GM18508 (cell line): Measurements from ENCODE around the gene NPAS3.

ENCODE experiments used
- ATAC-seq: cut with Tn5 transposase; IDR thresholded peaks from one replicate; pipeline ENCODE4 v1.9.1; 2021; ENCODE audit warnings: moderate number of reproducible peaks; ENCODE audit not compliant: insufficient read depth, unreplicated experiment

Gene NPAS3

GRCh38 chr14:33679461-33680225 is 741.0 kb downstream of the NPAS3 start:
- ATAC-seq: no peak

DNA sequence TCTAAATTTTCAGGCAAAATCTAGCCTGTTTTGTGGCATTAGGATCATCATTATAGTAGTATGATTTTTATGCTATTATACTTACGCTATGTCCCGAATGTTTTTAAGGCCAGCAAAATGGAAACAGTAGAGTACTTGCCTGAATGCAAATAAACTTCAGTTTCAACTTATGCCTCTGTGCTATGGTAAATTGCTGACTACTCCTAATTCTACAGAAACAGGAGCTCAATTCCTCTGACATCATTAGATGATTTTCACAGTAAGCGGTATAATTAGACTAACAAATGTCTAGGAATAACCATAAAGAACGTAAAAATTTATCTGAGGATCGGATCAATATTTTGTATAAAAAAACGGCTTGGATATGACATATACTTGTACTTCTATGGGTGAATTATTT is 742.2 kb downstream of the NPAS3 start:
- no peak for ATAC-seq

GRCh38 chr14:33682760-33683159 is 744.1 kb downstream of the NPAS3 start:
- no peak for ATAC-seq

GRCh38 chr14:33685026-33685425 is 746.3 kb downstream of the NPAS3 start:
- no peak for ATAC-seq

GRCh38 chr14:33685698-33686097 is 747.0 kb downstream of the NPAS3 start:
- no peak for ATAC-seq

DNA sequence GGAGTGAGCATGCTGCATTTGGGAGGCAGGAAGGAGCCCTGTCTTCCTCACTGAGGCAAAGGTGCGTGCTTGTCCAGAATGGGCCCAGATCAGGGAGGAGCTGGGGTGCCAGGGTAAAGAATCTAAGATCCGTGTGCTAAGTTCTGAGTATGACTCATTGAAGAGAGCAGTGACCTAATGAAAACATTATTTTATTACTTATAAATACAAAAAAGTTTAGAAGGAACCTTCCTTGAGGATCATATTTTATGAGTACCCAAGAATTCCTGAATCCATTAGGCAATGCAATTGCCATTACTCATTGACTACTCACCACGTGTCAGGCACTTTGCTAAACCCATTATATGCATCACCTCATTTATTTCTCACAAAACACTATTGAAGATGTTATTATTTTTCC is 747.5 kb downstream of the NPAS3 start:
- no peak for ATAC-seq

DNA sequence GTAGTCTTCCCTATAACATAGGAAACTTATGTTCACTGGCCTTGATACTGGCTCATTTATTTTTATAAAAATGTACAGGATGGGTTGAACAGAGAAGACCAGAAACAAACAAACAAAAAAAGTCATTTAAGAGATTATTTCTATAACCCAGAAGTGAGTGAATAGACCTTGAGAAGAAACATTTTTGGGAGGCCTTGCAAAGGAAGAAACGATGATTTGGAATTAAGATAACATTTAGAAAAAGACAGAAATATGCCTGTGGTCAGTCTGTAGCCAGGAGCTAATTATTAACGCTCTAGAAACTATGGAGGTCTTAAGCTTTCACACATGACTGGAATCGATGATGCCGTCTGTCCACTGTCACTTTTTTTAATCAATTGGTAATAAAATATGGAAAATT is 748.2 kb downstream of the NPAS3 start:
- no peak for ATAC-seq

DNA sequence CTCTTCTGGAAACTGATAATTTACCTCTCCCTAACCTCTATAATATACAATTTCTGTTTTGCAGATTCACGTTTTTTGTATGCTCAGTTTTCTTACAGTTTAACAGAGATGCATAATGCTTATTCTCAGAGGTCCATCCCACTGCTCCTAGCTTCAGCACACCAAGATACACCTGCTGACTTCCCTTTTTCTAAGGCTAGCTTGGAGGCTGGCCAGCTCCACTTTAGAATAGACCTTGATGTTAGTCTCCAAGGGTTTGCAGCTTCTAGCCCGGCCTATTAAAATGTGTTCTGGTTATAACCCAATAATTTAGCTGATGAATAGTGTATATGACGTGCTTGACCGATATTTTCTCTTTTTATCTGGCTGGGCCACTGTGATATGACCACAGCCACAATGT is 751.0 kb downstream of the NPAS3 start:
- no peak for ATAC-seq

DNA sequence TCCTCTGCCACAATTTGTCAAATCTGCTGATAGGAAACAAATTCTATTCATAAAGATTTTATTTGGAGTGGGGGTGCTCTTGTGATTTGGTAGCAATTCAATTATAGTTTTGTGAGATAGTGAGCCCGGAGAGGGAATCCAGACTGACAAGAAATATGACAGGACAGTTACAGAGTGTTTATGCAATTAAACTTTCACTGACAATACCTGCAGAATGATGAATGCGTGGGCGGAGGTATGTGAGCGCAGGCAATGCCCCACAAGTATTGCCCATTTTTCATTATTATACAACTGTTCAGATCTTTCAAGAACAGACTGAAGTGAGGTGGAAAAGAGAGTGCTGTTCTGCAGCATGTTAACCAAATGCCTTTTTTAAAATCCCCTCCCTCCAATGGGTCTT is 753.2 kb downstream of the NPAS3 start:
- ATAC-seq: no peak

DNA sequence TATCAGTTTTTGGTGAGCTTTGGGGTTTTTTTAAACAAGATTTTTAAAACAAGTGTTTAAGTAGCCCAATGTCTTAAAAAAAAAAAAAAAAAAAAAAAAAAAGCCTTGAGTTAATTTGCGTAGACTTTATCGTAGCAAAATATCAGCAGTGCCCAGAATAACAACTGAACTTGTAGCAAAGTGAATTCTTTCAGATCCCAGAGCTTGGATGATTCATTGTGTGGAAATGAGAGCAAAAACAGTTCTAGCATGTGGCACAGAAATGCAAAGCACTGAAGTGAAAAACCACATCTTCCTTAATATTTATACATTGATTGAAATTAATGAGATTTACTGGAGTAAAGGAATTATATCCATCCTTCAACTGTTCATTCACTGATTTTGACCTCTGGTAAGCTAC is 754.1 kb downstream of the NPAS3 start:
- no peak for ATAC-seq

DNA sequence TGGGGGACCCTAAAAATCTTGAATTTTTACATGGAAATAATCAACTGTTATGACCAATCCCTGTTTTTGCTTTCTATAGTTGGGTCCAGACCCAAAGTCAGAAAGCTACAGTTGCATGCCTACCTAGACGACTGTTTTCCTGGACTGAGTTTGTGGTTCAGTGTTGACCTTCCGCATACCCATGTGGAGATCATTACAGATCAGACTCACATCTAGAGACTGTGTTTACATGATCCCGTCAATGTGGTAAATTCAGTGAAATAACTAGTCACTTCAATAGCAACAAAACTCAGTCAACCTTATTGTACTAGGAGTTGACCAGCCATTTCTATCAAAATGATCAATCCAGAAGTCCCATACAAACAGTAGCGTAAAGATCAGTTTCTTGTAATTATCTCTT is 754.6 kb downstream of the NPAS3 start:
- ATAC-seq: no peak

DNA sequence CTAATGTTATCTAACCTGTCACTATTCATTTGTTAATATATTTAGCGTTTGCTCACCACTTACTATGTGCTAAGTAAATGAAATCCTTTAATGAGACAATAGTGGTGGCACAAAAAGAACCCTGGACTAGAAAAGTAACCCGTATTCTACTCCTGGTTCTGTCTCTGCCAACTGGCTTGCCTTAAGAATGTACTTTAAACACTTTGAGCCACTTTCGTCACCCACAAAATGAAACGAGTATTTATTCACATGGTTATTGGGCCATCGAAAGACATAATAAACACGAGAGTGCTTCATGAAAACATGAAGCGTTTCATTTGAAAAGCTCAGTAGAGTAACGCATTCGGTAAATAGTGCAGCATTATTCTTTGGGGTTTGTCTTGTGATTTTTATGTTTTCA is 757.5 kb downstream of the NPAS3 start:
- no peak for ATAC-seq

GRCh38 chr14:33699300-33699983 is 760.8 kb downstream of the NPAS3 start:
- no peak for ATAC-seq

DNA sequence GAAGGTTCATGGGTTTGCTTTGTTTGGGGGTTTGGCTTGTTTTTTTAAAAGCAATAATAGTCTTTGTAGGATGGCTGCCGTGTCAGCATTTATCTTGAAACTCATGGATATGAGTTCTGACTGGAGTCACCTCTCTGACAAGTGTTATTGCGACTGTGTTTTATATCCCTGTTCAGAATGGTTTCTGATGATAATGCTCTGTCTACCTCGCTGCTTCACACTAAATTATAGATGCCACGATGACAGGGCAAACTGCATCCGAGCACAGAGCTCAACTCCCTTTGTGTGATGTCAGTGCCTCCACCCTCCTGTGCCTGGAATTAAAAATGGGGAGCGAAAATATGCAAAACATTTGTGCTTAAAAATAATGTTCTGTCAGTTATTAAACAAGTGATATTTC is 761.4 kb downstream of the NPAS3 start:
- ATAC-seq: no peak

DNA sequence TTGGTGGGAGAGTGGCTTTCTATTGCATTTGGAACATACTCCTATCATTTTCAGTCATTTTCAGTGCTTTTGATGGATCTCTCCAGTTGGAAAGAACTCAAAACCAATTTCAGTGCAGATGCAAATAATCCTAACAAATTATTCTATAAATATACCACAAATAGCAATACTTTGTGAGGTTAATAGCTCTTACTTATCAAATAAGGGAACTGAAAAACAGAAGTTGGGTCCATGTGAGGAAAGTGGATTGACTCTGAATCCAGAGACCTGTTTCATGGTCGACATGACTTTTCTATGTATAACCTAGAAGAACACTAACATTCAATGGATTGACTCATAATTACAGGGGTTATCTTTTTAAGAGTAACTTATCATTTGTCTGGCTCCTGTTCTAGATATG is 763.6 kb downstream of the NPAS3 start:
- ATAC-seq: no peak

DNA sequence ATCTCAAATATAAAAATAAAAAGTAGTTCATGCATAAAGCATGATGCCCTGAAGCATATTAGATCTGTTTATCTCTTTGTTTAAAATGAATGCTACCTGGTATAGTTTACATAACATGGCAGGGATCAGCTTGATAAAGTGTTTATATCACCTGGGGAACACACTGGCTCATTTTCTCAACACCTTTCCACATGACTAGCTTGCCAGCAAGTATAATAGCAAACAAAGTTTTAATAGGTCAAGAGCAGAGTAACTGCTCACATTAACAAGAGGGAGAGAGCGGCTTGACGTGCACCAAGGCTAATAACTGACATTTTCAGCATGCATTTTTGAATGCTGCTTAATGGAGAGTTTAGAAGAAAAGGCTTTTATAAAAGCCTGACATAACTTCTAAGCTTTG is 765.8 kb downstream of the NPAS3 start:
- no peak for ATAC-seq

- no peak for ATAC-seq
Measured at GRCh38 chr14:33705490-33705889, 766.8 kb downstream of the NPAS3 start.

- no peak for ATAC-seq
Measured at GRCh38 chr14:33707716-33708115, 769.0 kb downstream of the NPAS3 start.

DNA sequence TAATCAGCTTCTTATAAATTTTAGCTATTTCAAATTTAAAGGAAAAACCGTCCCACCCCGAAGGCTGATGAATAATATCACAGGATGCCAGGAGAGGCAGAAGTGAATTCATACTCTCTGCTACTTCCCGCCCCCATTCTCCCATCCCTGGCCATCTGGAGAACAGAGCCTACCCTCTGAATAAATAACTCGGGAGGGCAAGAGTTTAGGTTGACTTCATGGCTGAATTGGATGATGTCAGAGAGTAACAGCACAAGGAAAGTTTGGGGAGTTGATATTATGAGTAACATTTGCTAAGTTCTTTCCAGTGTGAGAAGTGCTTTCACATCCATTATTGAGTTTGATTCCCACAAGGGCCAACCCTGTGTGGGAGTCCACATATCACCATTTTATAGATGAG is 770.6 kb downstream of the NPAS3 start:
- no peak for ATAC-seq

DNA sequence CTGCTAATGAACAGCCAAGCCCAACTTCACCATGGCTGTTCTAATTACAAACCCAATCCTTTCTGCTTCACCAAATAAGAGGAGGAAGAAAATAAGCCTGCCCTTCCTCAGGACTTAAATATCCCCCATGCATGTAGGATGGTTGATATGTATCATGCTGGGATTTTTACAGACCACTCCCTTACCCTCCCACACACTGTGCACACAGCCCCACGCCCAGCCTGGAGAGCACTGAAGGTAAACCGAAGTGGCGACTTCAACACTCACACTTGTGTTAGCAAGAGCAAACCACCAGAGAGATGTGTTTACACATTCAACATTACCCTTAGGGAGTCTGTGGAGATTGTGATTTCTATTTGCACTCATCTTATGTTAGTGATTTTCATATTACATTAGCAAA is 771.0 kb downstream of the NPAS3 start:
- no peak for ATAC-seq

DNA sequence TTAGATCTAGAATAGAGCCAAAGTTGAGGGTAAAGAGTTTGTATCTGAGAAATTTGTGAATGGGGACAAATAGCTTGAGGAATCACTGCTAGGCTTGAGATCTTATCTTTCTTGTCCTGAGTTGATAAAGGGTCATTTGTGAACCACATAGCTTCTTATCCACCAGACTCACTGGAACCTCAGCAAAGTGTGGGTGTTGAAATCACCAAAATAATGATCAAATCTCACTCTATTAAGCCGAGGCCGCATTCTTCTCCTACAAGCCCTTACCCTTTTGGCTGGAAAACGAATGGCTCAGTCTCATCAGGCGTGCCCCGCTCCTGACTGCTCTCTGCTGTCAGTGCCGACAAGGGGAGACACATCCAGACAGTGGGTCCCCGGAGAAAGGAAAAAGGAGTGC is 771.6 kb downstream of the NPAS3 start:
- ATAC-seq: no peak

GRCh38 chr14:33711194-33711593 is 772.5 kb downstream of the NPAS3 start:
- no peak for ATAC-seq
